Fibroblast of lung (primary cell): ENCODE data around the gene PARP14. TPM values are rescaled to one million over a fixed set of nuclear protein-coding genes. Genes with fewer than 3 reads are reported as not detected.

Experiments used
- DNase-seq, 2 donors: peaks; one replicate each; pipeline versions ENCODE4 v3.0.0 to v3.0.0-alpha.2; 2010; ENCODE audit warnings: low read depth in 2 of 2
- H2AFZ ChIP-seq: 2 replicates; pipeline ENCODE4 v1.5.1; 2012; ENCODE audit warnings: low read length, control low read depth, inconsistent platforms
- H3K27ac ChIP-seq: 2 replicates; pipeline ENCODE4 v1.5.1; 2011; ENCODE audit warnings: low read length, control low read depth; ENCODE audit not compliant: insufficient read depth
- H3K27me3 ChIP-seq: 2 replicates; pipeline ENCODE4 v1.5.1; 2011; ENCODE audit warnings: mild to moderate bottlenecking, low read length; ENCODE audit not compliant: control insufficient read depth, insufficient read depth
- H3K36me3 ChIP-seq: 2 replicates; pipeline ENCODE4 v1.5.1; 2011; ENCODE audit warnings: low read length; ENCODE audit not compliant: control insufficient read depth, insufficient read depth
- H3K4me1 ChIP-seq: 2 replicates; pipeline ENCODE4 v1.5.1; 2011; ENCODE audit warnings: low read length; ENCODE audit not compliant: control insufficient read depth, insufficient read depth; ENCODE audit errors: extremely low read depth
- H3K4me2 ChIP-seq: 2 replicates; pipeline ENCODE4 v1.5.1; 2011; ENCODE audit warnings: low read length, control low read depth; ENCODE audit not compliant: insufficient read depth; ENCODE audit errors: extremely low read depth
- H3K4me3 ChIP-seq, 4 experiments: fragments of 200-600 bp in 1 of 4; sonication (generic) in 1 of 4; replicated peaks in 1 of 4; 2 replicates each; pipeline ENCODE4 v1.5.1; 2011 to 2016; ENCODE audit warnings: low read length in 4 of 4, low read depth in 3 of 4, mild to moderate bottlenecking in 3 of 4, control low read depth in 2 of 4, inconsistent platforms in 1 of 4, mixed read lengths in 1 of 4; ENCODE audit not compliant: insufficient read depth in 1 of 4; ENCODE audit errors: control extremely low read depth in 1 of 4
- H3K79me2 ChIP-seq: 2 replicates; pipeline ENCODE4 v1.5.1; 2012; ENCODE audit warnings: mild to moderate bottlenecking, low read length, inconsistent platforms; ENCODE audit not compliant: control insufficient read depth, insufficient read depth
- H3K9ac ChIP-seq: 2 replicates; pipeline ENCODE4 v1.5.1; 2011; ENCODE audit warnings: mild to moderate bottlenecking, low read length, control low read depth; ENCODE audit not compliant: insufficient read depth
- H3K9me3 ChIP-seq: 2 replicates; pipeline ENCODE4 v1.5.1; 2012; ENCODE audit warnings: low read depth, low read length; ENCODE audit not compliant: control insufficient read depth, insufficient read depth
- H4K20me1 ChIP-seq: 2 replicates; pipeline ENCODE4 v1.5.1; 2011; ENCODE audit warnings: low read length; ENCODE audit not compliant: control insufficient read depth, insufficient read depth; ENCODE audit errors: extremely low read depth
- EZH2 ChIP-seq: IDR thresholded peaks from 2 replicates; pipeline ENCODE4 v1.5.1; 2012; ENCODE audit warnings: low read length, control low read depth, mild to moderate bottlenecking; ENCODE audit errors: missing control alignments
- polyA plus RNA-seq, 2 donors: library from polyadenylated mRNA; depleted of rRNA in 1 of 2; stranded (reverse) in 1 of 2; unstranded in 1 of 2; fragments of >200 nt; gene quantifications; 2 replicates each; pipeline ENCODE4 v1.2.1, GENCODE V29; 2011 to 2012; ENCODE audit warnings: missing spikeins in 1 of 2
- total RNA-seq: library from RNA; depleted of rRNA; stranded (reverse); fragments of >200 nt; gene quantifications from 2 replicates; pipeline ENCODE4 v1.2.1, GENCODE V29; 2014
- TF ChIP-seq, protein P1 (sequence below), 2 donors: IDR thresholded peaks in 1 of 2; conservative IDR thresholded peaks in 1 of 2; 1 replicate in 1 of 2; 2 replicates in 1 of 2; pipeline ENCODE4 v1.5.1; 2011 to 2012; ENCODE audit warnings: low read length in 2 of 2, control low read depth in 1 of 2, inconsistent platforms in 1 of 2, low read depth in 1 of 2, mild to moderate bottlenecking in 1 of 2

The PARP14 gene
- total and polyA plus RNA-seq, 2 donors (not counting 1 experiment from before 2014, with no cell fraction given) = 35.6 to 78.3 TPM

DNA sequence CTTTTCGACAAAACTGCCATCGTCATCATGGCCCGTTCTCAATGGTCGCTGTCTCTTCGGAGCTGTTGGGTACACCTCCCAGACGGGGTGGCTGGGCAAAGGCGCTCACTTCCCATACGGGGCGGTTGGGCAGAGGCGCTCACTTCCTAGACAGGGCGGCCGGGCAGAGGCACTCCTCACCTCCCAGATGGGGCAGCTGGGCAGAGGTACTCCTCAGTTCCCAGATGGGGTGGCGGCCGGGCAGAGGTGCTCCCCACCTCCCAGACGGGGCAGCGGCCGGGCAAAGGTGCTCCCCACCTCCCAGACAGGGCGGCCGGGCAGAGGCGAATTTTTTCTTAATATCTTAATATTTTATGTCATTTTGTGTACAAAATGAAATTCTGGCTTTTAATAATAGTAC is 44.5 kb downstream of the PARP14 start:
- Histone ChIP-seq H3K4me2 (no peak overlapping the region), H3K4me3 (no peak overlapping the region), H4K20me1 (no peaks in the 10 kb centered on the region), H3K4me1 (no peaks in the 10 kb centered on the region), H2AFZ (no peak overlapping the region), H3K27ac (no peak overlapping the region), H3K79me2 (no peaks in the 10 kb centered on the region), H3K9me3 (no peaks in the 10 kb centered on the region), H3K27me3 (no peaks in the 10 kb centered on the region), H3K9ac (no peak overlapping the region), H3K36me3 (peaks cover 2% of the 10 kb centered on the region)
- DNase-seq = no peak
- TF ChIP-seq, protein P1, sequence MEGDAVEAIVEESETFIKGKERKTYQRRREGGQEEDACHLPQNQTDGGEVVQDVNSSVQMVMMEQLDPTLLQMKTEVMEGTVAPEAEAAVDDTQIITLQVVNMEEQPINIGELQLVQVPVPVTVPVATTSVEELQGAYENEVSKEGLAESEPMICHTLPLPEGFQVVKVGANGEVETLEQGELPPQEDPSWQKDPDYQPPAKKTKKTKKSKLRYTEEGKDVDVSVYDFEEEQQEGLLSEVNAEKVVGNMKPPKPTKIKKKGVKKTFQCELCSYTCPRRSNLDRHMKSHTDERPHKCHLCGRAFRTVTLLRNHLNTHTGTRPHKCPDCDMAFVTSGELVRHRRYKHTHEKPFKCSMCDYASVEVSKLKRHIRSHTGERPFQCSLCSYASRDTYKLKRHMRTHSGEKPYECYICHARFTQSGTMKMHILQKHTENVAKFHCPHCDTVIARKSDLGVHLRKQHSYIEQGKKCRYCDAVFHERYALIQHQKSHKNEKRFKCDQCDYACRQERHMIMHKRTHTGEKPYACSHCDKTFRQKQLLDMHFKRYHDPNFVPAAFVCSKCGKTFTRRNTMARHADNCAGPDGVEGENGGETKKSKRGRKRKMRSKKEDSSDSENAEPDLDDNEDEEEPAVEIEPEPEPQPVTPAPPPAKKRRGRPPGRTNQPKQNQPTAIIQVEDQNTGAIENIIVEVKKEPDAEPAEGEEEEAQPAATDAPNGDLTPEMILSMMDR (conservative IDR thresholded peaks at IDR 0.05 in 1 of 2, IDR thresholded peaks at IDR 0.05 in 1 of 2; ENCODE audit: low read depth in 1 of 2, low read length in 2 of 2) = no peak
- TF ChIP-seq EZH2 = no peak

DNA sequence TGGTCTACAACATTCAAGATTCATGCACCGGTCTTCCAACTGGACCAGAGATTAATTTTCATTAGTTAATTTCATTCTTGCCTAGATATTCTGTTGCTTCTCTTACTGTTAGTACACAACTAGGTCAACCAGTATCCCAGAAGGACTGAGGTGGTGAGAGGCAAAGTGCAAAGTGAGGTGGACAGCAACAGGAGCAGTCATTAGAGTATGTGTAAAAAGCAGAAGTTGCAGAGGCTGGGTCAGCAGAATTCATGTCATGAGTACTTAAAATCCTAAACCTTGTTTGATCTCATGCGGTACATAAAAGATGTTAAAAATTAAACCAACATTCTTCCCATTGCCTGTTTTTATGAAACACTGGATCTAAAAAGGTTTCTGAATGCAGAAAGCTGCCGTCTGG is 46.7 kb downstream of the PARP14 start:
- Histone ChIP-seq H3K4me3 (no peak overlapping the region), H3K9ac (no peak overlapping the region), H4K20me1 (no peaks in the 10 kb centered on the region), H3K9me3 (no peaks in the 10 kb centered on the region), H3K36me3 (peaks cover 2% of the 10 kb centered on the region), H2AFZ (no peak overlapping the region), H3K4me1 (no peaks in the 10 kb centered on the region), H3K4me2 (no peak overlapping the region), H3K27ac (no peak overlapping the region), H3K27me3 (no peaks in the 10 kb centered on the region), H3K79me2 (no peaks in the 10 kb centered on the region)
- TF ChIP-seq, protein P1 (conservative IDR thresholded peaks at IDR 0.05 in 1 of 2, IDR thresholded peaks at IDR 0.05 in 1 of 2; ENCODE audit: low read depth in 1 of 2, low read length in 2 of 2) = no peak
- TF ChIP-seq EZH2 = no peak
- no peak for DNase-seq

DNA sequence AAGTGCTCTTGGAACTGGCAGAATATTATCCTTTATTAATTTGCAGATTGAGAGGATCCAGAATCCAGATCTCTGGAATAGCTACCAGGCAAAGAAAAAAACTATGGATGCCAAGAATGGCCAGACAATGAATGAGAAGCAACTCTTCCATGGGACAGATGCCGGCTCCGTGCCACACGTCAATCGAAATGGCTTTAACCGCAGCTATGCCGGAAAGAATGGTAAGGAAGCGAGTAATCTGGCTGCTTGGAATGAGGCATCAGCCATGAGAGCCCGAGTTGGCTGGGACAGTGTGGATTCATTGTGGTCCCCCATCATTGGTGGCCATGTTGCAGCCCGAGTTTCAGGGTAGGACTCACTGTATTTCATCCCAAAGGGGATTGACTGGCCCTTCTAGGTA is 47.1 kb downstream of the PARP14 start:
- Histone ChIP-seq H3K79me2 (no peaks in the 10 kb centered on the region), H4K20me1 (no peaks in the 10 kb centered on the region), H3K4me2 (no peak overlapping the region), H3K27ac (no peak overlapping the region), H3K4me3 (no peak overlapping the region), H3K9ac (no peak overlapping the region), H3K4me1 (no peaks in the 10 kb centered on the region), H3K36me3 (peaks cover 2% of the 10 kb centered on the region), H3K9me3 (no peaks in the 10 kb centered on the region), H2AFZ (no peak overlapping the region), H3K27me3 (no peaks in the 10 kb centered on the region)
- DNase-seq = peak in 1 of 2 donors; percentile 2
- TF ChIP-seq, protein P1 (conservative IDR thresholded peaks at IDR 0.05 in 1 of 2, IDR thresholded peaks at IDR 0.05 in 1 of 2; ENCODE audit: low read depth in 1 of 2, low read length in 2 of 2) = no peak
- no peak for TF ChIP-seq EZH2
